Parathyroid adenoma (tissue), 2 donors: ENCODE measurements around the gene FBLN7.

ENCODE experiments used
- H2AFZ ChIP-seq: fragments of 300-600 bp; sonication (generic); one replicate; pipeline ENCODE4 v1.7.0; 2017; ENCODE audit warnings: antibody characterized with exemption, mild to moderate bottlenecking
- H3K27ac ChIP-seq: fragments of 300-600 bp; sonication (generic); one replicate; pipeline ENCODE4 v1.7.0; 2017
- H3K27me3 ChIP-seq: fragments of 300-600 bp; sonication (generic); one replicate; pipeline ENCODE4 v1.7.0; 2017; ENCODE audit warnings: low read length; ENCODE audit not compliant: control insufficient read depth, insufficient read depth
- H3K36me3 ChIP-seq: fragments of 300-600 bp; sonication (generic); one replicate; pipeline ENCODE4 v1.7.0; 2017; ENCODE audit warnings: low read length; ENCODE audit not compliant: control insufficient read depth, insufficient read depth
- H3K4me1 ChIP-seq: fragments of 300-600 bp; sonication (generic); one replicate; pipeline ENCODE4 v1.7.0; 2017; ENCODE audit warnings: control low read depth
- H3K4me2 ChIP-seq: fragments of 300-600 bp; sonication (generic); one replicate; pipeline ENCODE4 v1.7.0; 2017; ENCODE audit warnings: low read length
- H3K4me3 ChIP-seq: fragments of 300-600 bp; sonication (generic); one replicate; pipeline ENCODE4 v1.7.0; 2017; ENCODE audit warnings: low read depth, low read length
- H3K79me2 ChIP-seq: fragments of 300-600 bp; sonication (generic); one replicate; pipeline ENCODE4 v1.7.0; 2017; ENCODE audit warnings: control low read depth
- H3K9ac ChIP-seq: fragments of 300-600 bp; sonication (generic); one replicate; pipeline ENCODE4 v1.7.0; 2017; ENCODE audit warnings: mild to moderate bottlenecking
- H3K9me3 ChIP-seq: fragments of 300-600 bp; sonication (generic); one replicate; pipeline ENCODE4 v1.7.0; 2017; ENCODE audit warnings: low read length; ENCODE audit not compliant: control insufficient read depth
- CTCF ChIP-seq: fragments of 300-600 bp; sonication (generic); IDR thresholded peaks from one replicate; pipeline ENCODE4 v1.7.0; 2017; ENCODE audit warnings: antibody characterized with exemption, mild to moderate bottlenecking
- donor health status: primary hyperparathyroidism.

FBLN7 gene

GRCh38 chr2:112162341-112162740 lies 24.2 kb downstream of the FBLN7 start:
- Histone ChIP-seq H3K4me3 (no peak overlapping the region), H3K9ac (no peak overlapping the region), H3K27ac (no peak overlapping the region), H2AFZ (no peak overlapping the region), H3K36me3 (no peaks in the 10 kb centered on the region), H3K4me1 (no peaks in the 10 kb centered on the region), H3K9me3 (no peaks in the 10 kb centered on the region), H3K4me2 (no peak overlapping the region), H3K27me3 (no peaks in the 10 kb centered on the region), H3K79me2 (no peaks in the 10 kb centered on the region)
- no peak for TF ChIP-seq CTCF

GRCh38 chr2:112162956-112163355 lies 24.8 kb downstream of the FBLN7 start:
- H3K27me3 ChIP-seq: no peaks in the 10 kb centered on the region
- H3K4me1 ChIP-seq: no peaks in the 10 kb centered on the region
- no peaks in the 10 kb centered on the region for H3K9me3 ChIP-seq
- no peak overlapping the region for H3K4me2 ChIP-seq
- no peak for TF ChIP-seq CTCF
- H3K9ac ChIP-seq: no peak overlapping the region
- no peak overlapping the region for H3K27ac ChIP-seq
- H2AFZ ChIP-seq: no peak overlapping the region
- no peaks in the 10 kb centered on the region for H3K36me3 ChIP-seq
- no peaks in the 10 kb centered on the region for H3K79me2 ChIP-seq
- no peak overlapping the region for H3K4me3 ChIP-seq

- Histone ChIP-seq H3K4me1 (no peaks in the 10 kb centered on the region), H3K79me2 (no peaks in the 10 kb centered on the region), H3K9me3 (no peaks in the 10 kb centered on the region), H3K27ac (no peak overlapping the region), H3K27me3 (no peaks in the 10 kb centered on the region), H3K4me2 (no peak overlapping the region), H3K9ac (no peak overlapping the region), H3K4me3 (no peak overlapping the region), H2AFZ (no peak overlapping the region), H3K36me3 (no peaks in the 10 kb centered on the region)
- TF ChIP-seq CTCF: no peak
These were observed 25.4 kb downstream of the FBLN7 start for GRCh38 chr2:112163541-112163981.

DNA sequence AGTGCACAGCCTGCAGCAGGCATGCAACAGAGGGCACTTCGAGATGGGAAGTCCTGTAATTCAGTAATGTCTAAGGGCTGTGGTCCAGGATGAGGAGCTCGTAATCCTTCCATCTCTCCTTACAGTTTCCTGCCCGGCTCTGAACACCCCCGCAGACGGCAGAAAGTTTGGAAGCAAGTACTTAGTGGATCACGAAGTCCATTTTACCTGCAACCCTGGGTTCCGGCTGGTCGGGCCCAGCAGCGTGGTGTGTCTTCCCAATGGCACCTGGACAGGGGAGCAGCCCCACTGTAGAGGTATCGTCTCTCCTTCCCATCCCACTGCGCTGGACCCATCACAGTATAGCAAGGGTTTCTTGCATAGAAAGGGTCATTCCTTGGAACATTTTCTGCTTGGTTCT lies 26.7 kb downstream of the FBLN7 start:
- Histone ChIP-seq H3K4me1 (no peaks in the 10 kb centered on the region), H3K4me2 (no peak overlapping the region), H2AFZ (no peak overlapping the region), H3K9ac (no peak overlapping the region), H3K27ac (no peak overlapping the region), H3K36me3 (no peaks in the 10 kb centered on the region), H3K27me3 (no peaks in the 10 kb centered on the region), H3K4me3 (no peak overlapping the region), H3K9me3 (no peaks in the 10 kb centered on the region), H3K79me2 (no peaks in the 10 kb centered on the region)
- no peak for TF ChIP-seq CTCF

- Histone ChIP-seq H3K36me3 (no peaks in the 10 kb centered on the region), H3K4me3 (no peak overlapping the region), H3K27ac (no peak overlapping the region), H3K79me2 (no peaks in the 10 kb centered on the region), H3K9me3 (no peaks in the 10 kb centered on the region), H3K9ac (no peak overlapping the region), H3K4me1 (no peaks in the 10 kb centered on the region), H2AFZ (no peak overlapping the region), H3K4me2 (no peak overlapping the region), H3K27me3 (no peaks in the 10 kb centered on the region)
- no peak for TF ChIP-seq CTCF
These were observed 27.1 kb downstream of the FBLN7 start for GRCh38 chr2:112165296-112165695.
